ENCODE results near the gene ACACB.

DNA sequence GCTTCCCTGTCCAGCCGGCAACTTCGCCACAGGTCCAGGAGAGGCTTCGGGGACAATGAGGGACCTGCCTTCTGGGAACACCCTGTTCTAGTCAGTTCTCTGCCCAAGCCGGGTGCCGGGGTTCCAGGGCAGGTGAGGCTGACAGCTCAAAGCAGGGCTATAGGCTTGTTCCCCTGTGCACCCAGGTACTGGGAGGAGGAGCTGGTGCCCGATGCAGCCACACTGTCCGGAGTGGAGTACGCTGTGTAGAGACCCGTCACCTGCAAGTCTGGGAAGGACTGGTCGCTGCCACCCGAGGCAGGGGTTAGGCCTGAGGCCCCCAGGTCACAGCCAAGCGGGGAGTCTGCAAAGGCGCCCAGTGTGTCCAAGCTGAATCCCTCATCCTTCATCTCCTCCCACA is 163.1 kb downstream of the ACACB start:
- TF ChIP-seq, protein P1, sequence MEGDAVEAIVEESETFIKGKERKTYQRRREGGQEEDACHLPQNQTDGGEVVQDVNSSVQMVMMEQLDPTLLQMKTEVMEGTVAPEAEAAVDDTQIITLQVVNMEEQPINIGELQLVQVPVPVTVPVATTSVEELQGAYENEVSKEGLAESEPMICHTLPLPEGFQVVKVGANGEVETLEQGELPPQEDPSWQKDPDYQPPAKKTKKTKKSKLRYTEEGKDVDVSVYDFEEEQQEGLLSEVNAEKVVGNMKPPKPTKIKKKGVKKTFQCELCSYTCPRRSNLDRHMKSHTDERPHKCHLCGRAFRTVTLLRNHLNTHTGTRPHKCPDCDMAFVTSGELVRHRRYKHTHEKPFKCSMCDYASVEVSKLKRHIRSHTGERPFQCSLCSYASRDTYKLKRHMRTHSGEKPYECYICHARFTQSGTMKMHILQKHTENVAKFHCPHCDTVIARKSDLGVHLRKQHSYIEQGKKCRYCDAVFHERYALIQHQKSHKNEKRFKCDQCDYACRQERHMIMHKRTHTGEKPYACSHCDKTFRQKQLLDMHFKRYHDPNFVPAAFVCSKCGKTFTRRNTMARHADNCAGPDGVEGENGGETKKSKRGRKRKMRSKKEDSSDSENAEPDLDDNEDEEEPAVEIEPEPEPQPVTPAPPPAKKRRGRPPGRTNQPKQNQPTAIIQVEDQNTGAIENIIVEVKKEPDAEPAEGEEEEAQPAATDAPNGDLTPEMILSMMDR (IDR thresholded peaks at IDR 0.05), result no peak
- TF ChIP-seq JUNB (IDR thresholded peaks at IDR 0.05), result no peak
- TF ChIP-seq KDM5A (IDR thresholded peaks at IDR 0.05), result no peak
- TF ChIP-seq EP300 (IDR thresholded peaks at IDR 0.05), result no peak
- no peak for TF ChIP-seq SMC3 (IDR thresholded peaks at IDR 0.05)
- TF ChIP-seq MYC (IDR thresholded peaks at IDR 0.05; ENCODE audit: borderline replicate concordance, low read length), result no peak
- no peak for TF ChIP-seq POLR2A (IDR thresholded peaks at IDR 0.05; ENCODE audit: low read length)
- TF ChIP-seq FOSL2 (IDR thresholded peaks at IDR 0.05), result no peak
- no peak for TF ChIP-seq FOSL2 (CRISPR knock-in tag; IDR thresholded peaks at IDR 0.05)
- TF ChIP-seq HDAC2 (IDR thresholded peaks at IDR 0.05), result no peak
- TF ChIP-seq RFX5 (IDR thresholded peaks at IDR 0.05), result no peak
- no peak for TF ChIP-seq RAD21 (conservative IDR thresholded peaks at IDR 0.05 in 1 of 2, IDR thresholded peaks at IDR 0.05 in 1 of 2)
- no peak for TF ChIP-seq ESRRA (IDR thresholded peaks at IDR 0.05; ENCODE audit: borderline replicate concordance, low read length)
